ENCODE data around the gene FYN.

FYN gene

GRCh38 chr6:111885373-111886027 is 12.2 kb upstream of the FYN start:
- in situ Hi-C loops (cut with MboI; ENCODE audit: low pct_unique_long_range_greater_than_20kb, low sequenced_read_pairs, unreplicated experiment), result no loop called here
- no peak for DNase-seq (ENCODE audit: low spot score)
- TF ChIP-seq CTCF (IDR thresholded peaks at IDR 0.05; ENCODE audit: extremely low read depth, insufficient read depth, missing control alignments), result no peak

DNA sequence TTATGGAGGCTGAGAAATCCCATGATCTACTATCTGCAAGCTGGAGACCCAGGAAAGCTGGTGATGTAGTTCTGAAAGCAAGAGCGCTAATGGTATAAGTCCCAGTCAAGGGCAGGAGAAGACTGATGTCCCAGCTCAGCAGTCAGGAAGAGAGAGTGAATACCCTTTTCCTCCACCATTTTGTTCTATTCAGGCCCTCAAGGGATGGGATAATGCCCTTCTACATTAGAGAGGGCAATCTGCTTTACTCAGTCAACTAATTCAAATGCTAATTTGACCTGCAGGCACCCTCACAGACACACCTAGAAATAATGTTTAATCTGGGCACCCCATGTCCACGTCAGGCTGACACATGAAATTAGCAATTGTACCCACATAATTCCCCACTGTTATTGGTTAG is 10.8 kb upstream of the FYN start:
- in situ Hi-C loops (cut with MboI; ENCODE audit: low pct_unique_long_range_greater_than_20kb, low sequenced_read_pairs, unreplicated experiment), result no loop called here
- no peak for DNase-seq (ENCODE audit: low spot score)
- TF ChIP-seq CTCF (IDR thresholded peaks at IDR 0.05; ENCODE audit: extremely low read depth, insufficient read depth, missing control alignments), result no peak

DNA sequence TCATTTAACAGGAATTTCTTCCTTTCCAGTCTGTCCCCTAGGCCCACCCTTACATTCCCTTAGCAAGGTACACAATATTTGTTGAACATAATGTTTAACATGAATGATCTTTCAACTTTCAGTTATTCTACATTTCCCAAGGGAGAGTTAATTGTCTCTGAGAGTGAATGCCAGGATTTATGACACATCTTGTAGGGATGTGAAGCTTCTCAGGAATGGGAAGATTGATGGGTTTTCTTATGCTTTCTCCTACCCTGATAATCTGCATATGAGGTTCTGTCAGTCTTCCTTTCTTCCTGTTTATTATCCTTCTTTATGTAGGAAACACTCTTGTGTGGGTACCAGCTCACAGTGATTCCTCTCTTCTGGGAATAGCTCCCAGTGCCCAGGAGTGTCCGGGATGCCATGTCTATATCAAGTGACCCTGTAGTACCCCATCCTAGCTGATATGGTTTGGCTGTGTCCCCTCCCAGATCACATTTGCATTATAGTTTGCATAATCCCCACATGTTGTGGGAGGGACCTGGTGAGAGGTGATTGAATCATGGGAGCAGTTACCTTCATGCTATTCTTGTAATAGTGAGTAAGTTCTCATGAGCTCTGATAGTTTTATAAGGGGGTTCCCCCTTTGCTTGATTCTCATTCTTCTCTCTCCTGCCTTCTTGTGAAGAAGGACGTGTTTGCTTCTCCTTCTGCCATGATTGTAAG is 7.1 kb upstream of the FYN start:
- DNase-seq (ENCODE audit: low spot score), result no peak
- in situ Hi-C loops (cut with MboI; ENCODE audit: low pct_unique_long_range_greater_than_20kb, low sequenced_read_pairs, unreplicated experiment), result no loop called here

GRCh38 chr6:111875741-111876140 is 2.5 kb upstream of the FYN start:
- no peak for DNase-seq (ENCODE audit: low spot score)
- no peak for TF ChIP-seq CTCF (IDR thresholded peaks at IDR 0.05; ENCODE audit: extremely low read depth, insufficient read depth, missing control alignments)
- in situ Hi-C loops (cut with MboI; ENCODE audit: low pct_unique_long_range_greater_than_20kb, low sequenced_read_pairs, unreplicated experiment), result no loop called here

More for the DNA sequence above, 7.1 kb upstream of the FYN start:
- no peak for TF ChIP-seq CTCF (IDR thresholded peaks at IDR 0.05; ENCODE audit: extremely low read depth, insufficient read depth, missing control alignments)

GRCh38 chr6:111874025-111874415 is 768 bp upstream of the FYN start:
- TF ChIP-seq CTCF (IDR thresholded peaks at IDR 0.05; ENCODE audit: extremely low read depth, insufficient read depth, missing control alignments), result no peak
- in situ Hi-C loops (cut with MboI; ENCODE audit: low pct_unique_long_range_greater_than_20kb, low sequenced_read_pairs, unreplicated experiment), result no loop called here
- DNase-seq (ENCODE audit: low spot score), result peak; percentile 34

DNA sequence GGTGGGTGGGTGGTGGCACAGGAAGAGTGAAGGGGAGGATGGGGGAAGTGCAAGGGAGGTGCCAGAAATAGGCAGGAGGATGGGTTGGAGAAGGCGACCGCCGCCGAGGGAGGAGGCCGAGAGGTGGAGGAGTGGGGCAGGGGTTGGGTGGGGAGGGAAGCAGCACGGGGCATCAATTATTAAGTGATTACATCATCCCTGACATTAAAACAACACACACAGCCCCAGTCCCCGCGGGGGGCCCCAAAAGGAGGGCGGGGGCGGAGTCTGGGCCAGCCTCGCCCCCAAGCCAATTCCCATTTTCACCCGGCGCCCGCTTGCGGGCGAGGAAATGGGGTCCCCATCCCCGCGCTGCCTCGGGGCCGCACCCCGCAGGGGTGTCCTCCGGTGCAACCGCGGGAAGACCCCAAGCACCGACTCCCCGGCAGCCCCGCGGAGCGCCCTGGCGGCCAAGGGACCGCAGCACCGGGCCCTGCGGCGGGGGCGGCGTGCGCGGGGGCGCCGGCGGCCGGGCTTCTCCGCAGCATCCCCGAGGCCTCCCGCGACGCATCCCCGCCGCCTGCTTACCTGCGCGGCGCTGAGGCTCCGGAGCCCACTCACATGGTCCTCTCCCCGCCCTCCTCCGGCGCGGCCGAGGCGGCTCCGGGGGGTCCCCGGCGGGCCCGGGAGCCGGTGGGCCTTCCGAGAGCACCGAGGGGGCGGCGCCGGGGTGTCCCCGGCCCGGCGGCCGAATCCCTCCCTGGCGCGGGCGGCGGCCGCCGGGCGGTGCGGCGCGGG is 663 bp downstream of the FYN start:
- TF ChIP-seq CTCF (IDR thresholded peaks at IDR 0.05; ENCODE audit: extremely low read depth, insufficient read depth, missing control alignments), result no peak
- in situ Hi-C loops (cut with MboI; ENCODE audit: low pct_unique_long_range_greater_than_20kb, low sequenced_read_pairs, unreplicated experiment), result no loop called here
- peak; percentile 36 for DNase-seq (ENCODE audit: low spot score)
